AG09309 (cell line): ENCODE results near the gene SLC8A1.

ENCODE experiments used
- DNase-seq: peaks from one replicate; pipeline ENCODE4 v3.0.0-alpha.2; 2010; ENCODE audit warnings: low read depth
- H3K4me3 ChIP-seq: 2 replicates; pipeline ENCODE4 v1.5.1; 2011; ENCODE audit warnings: mild to moderate bottlenecking, low read depth, low read length, moderate library complexity; ENCODE audit not compliant: control insufficient read depth
- TF ChIP-seq, protein P1 (sequence below): IDR thresholded peaks from 2 replicates; pipeline ENCODE4 v1.5.1; 2011; ENCODE audit warnings: mild to moderate bottlenecking, low read depth, low read length, inconsistent platforms; ENCODE audit not compliant: insufficient read depth, control insufficient read depth; ENCODE audit errors: missing control alignments

Gene SLC8A1

DNA sequence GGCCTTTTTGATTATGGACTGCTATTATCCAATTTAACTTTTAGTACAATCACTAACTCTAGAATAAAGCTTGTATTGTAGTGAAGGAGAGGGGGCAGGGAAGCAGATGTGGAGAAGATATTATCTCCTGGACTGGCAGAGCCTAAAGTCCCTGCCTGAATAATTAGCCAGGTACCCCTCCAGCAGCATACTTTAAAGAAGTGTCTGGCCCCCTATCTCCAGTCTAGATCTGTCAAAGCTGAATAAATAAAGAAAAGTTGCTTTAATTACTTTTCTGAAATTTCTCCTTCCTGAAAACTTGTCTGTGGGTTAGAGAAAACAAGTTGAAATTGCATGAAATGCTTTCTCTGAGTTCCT lies 258.2 kb downstream of the SLC8A1 start:
- H3K4me3 ChIP-seq: no peak overlapping the region
- no peak for DNase-seq
- TF ChIP-seq, protein P1, sequence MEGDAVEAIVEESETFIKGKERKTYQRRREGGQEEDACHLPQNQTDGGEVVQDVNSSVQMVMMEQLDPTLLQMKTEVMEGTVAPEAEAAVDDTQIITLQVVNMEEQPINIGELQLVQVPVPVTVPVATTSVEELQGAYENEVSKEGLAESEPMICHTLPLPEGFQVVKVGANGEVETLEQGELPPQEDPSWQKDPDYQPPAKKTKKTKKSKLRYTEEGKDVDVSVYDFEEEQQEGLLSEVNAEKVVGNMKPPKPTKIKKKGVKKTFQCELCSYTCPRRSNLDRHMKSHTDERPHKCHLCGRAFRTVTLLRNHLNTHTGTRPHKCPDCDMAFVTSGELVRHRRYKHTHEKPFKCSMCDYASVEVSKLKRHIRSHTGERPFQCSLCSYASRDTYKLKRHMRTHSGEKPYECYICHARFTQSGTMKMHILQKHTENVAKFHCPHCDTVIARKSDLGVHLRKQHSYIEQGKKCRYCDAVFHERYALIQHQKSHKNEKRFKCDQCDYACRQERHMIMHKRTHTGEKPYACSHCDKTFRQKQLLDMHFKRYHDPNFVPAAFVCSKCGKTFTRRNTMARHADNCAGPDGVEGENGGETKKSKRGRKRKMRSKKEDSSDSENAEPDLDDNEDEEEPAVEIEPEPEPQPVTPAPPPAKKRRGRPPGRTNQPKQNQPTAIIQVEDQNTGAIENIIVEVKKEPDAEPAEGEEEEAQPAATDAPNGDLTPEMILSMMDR: no peak

DNA sequence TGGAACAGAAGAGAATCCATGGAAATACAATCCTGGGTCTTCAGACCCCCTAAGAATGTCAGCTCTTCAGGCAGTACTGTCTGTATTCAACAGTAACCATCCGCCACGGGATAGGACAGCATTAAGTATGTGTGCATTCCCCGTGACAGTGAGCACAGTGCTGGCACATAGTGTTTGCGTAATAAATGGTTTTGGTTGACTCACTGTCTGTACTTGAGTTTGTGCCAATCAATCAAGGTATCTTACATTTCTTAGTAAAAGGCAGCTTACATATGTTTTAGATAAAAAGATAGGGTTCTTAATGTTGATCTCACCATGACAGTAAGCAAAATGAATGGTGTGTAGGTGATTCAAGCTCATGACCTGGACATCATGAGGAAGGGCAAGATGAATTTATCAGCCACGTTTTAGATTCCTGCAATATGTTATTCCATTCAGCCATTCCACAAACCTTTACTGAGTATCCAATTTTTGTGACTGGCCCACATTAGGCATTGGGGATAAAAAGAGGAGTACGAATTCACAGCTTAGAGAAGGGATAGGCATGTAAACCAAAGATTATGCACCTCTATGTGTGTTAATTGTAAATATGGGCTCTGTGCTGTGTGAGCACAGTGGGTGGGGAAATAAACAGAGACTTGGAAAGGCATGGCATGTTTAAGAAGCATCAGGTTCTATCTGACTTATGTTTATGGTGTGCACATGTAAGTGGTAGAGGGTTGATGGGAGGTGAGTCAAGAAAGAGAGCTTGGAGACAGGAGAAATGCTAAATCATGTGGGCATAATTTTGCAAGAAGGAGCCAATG lies 258.8 kb downstream of the SLC8A1 start:
- TF ChIP-seq, protein P1: no peak
- H3K4me3 ChIP-seq: no peak overlapping the region
- no peak for DNase-seq

DNA sequence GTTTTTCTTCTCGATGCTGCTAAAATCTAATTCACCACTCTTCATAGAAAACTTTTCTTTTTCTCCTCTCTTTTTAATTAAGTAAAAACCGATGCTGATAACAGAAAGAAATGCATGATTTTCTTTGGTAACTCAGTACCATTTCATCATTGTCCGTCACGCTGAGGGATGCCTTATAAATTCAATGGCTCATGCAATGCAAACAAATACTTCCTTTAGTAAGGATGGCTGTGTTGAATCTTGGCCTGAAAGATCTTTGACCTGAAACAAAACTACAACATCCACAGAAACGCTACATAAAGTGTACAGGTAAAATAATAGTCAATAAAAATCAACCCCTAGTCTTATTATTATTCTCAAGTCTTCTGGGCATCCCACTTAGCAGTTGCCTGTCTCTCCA lies 261.4 kb downstream of the SLC8A1 start:
- TF ChIP-seq, protein P1: no peak
- no peak overlapping the region for H3K4me3 ChIP-seq
- DNase-seq: no peak

DNA sequence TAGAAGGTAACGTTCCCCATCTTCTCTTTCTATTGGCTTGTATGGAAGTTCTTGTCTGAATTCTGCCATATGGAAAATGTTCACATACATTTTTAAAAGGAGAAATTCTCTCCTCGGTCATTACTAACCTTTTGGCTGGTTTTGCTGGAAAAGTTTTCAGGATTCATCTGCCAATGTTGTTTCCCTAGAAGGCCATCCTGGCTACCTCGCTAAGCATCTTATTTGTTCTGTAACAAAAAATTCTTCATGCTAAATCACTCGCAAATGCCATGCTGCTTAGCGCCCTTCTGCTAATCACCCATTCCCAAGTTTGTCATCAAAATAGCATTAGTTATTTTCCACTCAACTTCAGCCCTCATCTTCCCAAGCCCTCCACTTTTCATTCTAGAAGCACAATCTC lies 262.0 kb downstream of the SLC8A1 start:
- DNase-seq: no peak
- no peak overlapping the region for H3K4me3 ChIP-seq
- TF ChIP-seq, protein P1: no peak

DNA sequence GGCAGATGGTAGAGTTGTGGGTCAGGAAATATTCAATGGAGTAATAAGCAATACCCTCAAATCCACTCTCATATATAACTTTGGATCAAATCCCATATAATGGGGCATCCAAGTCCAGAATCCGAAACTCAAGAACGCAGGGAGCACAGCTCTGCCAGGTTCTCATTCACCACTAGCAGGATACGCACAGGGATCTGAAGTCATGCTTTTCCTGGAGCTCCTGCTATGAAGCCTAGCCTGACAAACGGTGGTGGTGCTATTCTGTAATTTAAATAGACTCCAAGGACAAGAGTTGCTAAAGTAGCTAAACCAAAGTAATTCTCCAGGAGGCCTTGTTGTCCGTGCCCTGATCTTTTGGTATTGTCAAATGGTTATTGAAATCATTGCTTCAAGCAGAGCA lies 264.8 kb downstream of the SLC8A1 start:
- TF ChIP-seq, protein P1: no peak
- no peak overlapping the region for H3K4me3 ChIP-seq
- no peak for DNase-seq

GRCh38 chr2:40184551-40184950 lies 267.3 kb downstream of the SLC8A1 start:
- TF ChIP-seq, protein P1: no peak
- no peak for DNase-seq
- H3K4me3 ChIP-seq: no peak overlapping the region
